ENCODE results near the gene ABI3BP. TPM values are rescaled to one million over a fixed set of nuclear protein-coding genes. Genes with fewer than 3 reads are reported as not detected.

Gene ABI3BP
- total and polyA plus RNA-seq, 10 of the 15 experiments (the other 5 are each of a cell fraction or from before 2014, with no cell fraction given) = 0.03 to 0.42 (median 0.11) TPM; not detected in 4

DNA sequence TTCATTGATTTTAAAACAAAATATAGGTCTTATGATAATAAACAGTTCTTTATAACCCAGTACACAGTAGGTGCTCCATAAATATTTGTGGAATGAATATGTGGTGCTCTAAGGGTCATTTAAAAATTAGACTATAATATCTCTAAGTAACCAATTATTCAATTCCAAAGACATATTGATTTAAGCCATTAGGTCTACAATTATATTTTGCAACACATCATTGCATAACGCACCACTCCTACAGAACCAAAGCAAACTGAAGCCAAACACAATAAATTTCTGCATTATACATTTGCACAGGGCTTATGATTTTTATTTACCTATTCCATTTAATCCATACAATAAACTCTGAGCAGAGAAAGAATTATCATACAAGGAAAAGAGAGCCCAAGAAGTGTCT, 104.3 kb downstream of the ABI3BP start (continued):
- TF ChIP-seq, protein P1, sequence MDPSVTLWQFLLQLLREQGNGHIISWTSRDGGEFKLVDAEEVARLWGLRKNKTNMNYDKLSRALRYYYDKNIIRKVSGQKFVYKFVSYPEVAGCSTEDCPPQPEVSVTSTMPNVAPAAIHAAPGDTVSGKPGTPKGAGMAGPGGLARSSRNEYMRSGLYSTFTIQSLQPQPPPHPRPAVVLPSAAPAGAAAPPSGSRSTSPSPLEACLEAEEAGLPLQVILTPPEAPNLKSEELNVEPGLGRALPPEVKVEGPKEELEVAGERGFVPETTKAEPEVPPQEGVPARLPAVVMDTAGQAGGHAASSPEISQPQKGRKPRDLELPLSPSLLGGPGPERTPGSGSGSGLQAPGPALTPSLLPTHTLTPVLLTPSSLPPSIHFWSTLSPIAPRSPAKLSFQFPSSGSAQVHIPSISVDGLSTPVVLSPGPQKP (IDR thresholded peaks at IDR 0.05; ENCODE audit: low read depth, low read length) = no peak

DNA sequence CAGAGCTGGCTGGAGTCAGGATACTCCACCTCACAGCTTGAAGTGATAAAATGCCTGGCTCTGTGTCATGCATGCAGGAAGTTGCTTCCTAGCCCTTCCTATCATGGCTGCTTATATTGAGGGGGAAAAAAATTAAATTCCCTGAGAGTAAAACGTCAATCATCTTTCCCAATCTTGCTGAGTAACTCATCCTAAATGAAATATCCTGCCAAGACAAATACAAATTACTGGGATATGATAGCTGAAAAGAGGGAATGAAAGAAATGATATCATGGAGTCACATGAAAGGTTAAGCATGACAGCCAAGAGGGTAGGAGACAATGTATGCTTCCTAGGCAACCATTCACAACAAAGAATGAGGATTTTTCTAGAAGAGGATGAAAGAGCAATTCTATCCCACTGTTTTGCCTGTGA, 110.6 kb downstream of the ABI3BP start:
- 5% methylated on average over 1 of the region's 1 CpG for WGBS (ENCODE audit: insufficient coverage, insufficient replicate concordance, low lambda C conversion rate, missing lambda C conversion rate)
- DNase-seq (ENCODE audit: low read depth, low spot score) (no peak), FAIRE-seq (no peak), ATAC-seq (no peak)
- POLR2A ChIA-PET = no interaction called here
- intact Hi-C loops (cut with micrococcal nuclease; ENCODE audit: unreplicated experiment) = no loop called here
- H3K36me3 ChIP-seq (ENCODE audit: control insufficient read depth in 2 of 2, insufficient read depth in 2 of 2, low read length in 1 of 2) = no peaks in the 10 kb centered on the region
- no peaks in the 10 kb centered on the region for H3K79me2 ChIP-seq (ENCODE audit: control insufficient read depth, insufficient read depth, low read length)
- in situ Hi-C loops (cut with MboI) = no loop called here
- no peak overlapping the region for H3K4me3 ChIP-seq
- no peak overlapping the region for H2AFZ ChIP-seq (ENCODE audit: control insufficient read depth, low read depth, low read length)
- no peaks in the 10 kb centered on the region for H3K27me3 ChIP-seq (replicated peaks in 1 of 2; ENCODE audit: control insufficient read depth in 2 of 2, insufficient read depth in 2 of 2, low read length in 1 of 2)
- SMC1A ChIA-PET (ENCODE audit: uncharacterized antibody, unreplicated experiment) = no interaction called here
- RAD21 ChIA-PET (ENCODE audit: unreplicated experiment) = no interaction called here
- no peaks in the 10 kb centered on the region for H3K9me3 ChIP-seq (replicated peaks; ENCODE audit: control insufficient read depth, insufficient read depth, low read length)
- CTCF ChIA-PET = no interaction called here
- H4K20me1 ChIP-seq (ENCODE audit: control insufficient read depth, insufficient read depth) = no peaks in the 10 kb centered on the region
- H3K4me2 ChIP-seq (ENCODE audit: control insufficient read depth, insufficient read depth) = no peak overlapping the region
- no peak overlapping the region for H3K9ac ChIP-seq (ENCODE audit: control insufficient read depth, insufficient read depth, low read length)
- no peak overlapping the region for H3K27ac ChIP-seq (ENCODE audit: control insufficient read depth, insufficient read depth)
- H3K4me1 ChIP-seq (ENCODE audit: control insufficient read depth, insufficient read depth, low read length) = no peaks in the 10 kb centered on the region
- no TSS peak for BruUV-seq (replicated peaks)
- TF ChIP-seq FOS (IDR thresholded peaks at IDR 0.05; ENCODE audit: borderline replicate concordance, extremely low read depth, insufficient read length) (no peak), ETV6 (conservative IDR thresholded peaks at IDR 0.05 in 1 of 2, IDR thresholded peaks at IDR 0.05 in 1 of 2; ENCODE audit: borderline replicate concordance in 1 of 2, low read depth in 1 of 2) (no peak), WRNIP1 (IDR thresholded peaks at IDR 0.05; ENCODE audit: borderline replicate concordance, low read depth, low read length) (no peak), POU2F2 (IDR thresholded peaks at IDR 0.05; ENCODE audit: borderline replicate concordance, low read depth, low read length) (no peak), PAX5 (IDR thresholded peaks at IDR 0.05; ENCODE audit: borderline replicate concordance, low read depth, low read length) (no peak), POLR2AphosphoS5 (IDR thresholded peaks at IDR 0.05; ENCODE audit: low read length) (no peak)
- TF ChIP-seq, protein P2, sequence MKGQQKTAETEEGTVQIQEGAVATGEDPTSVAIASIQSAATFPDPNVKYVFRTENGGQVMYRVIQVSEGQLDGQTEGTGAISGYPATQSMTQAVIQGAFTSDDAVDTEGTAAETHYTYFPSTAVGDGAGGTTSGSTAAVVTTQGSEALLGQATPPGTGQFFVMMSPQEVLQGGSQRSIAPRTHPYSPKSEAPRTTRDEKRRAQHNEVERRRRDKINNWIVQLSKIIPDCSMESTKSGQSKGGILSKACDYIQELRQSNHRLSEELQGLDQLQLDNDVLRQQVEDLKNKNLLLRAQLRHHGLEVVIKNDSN (IDR thresholded peaks at IDR 0.05; ENCODE audit: borderline replicate concordance, extremely low read length, insufficient read depth, low read depth, low read length) = no peak
- TF ChIP-seq, protein P3, sequence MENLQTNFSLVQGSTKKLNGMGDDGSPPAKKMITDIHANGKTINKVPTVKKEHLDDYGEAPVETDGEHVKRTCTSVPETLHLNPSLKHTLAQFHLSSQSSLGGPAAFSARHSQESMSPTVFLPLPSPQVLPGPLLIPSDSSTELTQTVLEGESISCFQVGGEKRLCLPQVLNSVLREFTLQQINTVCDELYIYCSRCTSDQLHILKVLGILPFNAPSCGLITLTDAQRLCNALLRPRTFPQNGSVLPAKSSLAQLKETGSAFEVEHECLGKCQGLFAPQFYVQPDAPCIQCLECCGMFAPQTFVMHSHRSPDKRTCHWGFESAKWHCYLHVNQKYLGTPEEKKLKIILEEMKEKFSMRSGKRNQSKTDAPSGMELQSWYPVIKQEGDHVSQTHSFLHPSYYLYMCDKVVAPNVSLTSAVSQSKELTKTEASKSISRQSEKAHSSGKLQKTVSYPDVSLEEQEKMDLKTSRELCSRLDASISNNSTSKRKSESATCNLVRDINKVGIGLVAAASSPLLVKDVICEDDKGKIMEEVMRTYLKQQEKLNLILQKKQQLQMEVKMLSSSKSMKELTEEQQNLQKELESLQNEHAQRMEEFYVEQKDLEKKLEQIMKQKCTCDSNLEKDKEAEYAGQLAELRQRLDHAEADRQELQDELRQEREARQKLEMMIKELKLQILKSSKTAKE (IDR thresholded peaks at IDR 0.05; ENCODE audit: low read depth, poor library complexity, severe bottlenecking) = no peak
